ENCODE results near the gene ATP10A. TPM values are rescaled to one million over a fixed set of nuclear protein-coding genes. Genes with fewer than 3 reads are reported as not detected.
A peak's percentile ranks its signal among the peaks of the same experiment; 100 is the strongest.

ATP10A gene
- total RNA-seq, 1 experiment from 2014 or later, result not detected

DNA sequence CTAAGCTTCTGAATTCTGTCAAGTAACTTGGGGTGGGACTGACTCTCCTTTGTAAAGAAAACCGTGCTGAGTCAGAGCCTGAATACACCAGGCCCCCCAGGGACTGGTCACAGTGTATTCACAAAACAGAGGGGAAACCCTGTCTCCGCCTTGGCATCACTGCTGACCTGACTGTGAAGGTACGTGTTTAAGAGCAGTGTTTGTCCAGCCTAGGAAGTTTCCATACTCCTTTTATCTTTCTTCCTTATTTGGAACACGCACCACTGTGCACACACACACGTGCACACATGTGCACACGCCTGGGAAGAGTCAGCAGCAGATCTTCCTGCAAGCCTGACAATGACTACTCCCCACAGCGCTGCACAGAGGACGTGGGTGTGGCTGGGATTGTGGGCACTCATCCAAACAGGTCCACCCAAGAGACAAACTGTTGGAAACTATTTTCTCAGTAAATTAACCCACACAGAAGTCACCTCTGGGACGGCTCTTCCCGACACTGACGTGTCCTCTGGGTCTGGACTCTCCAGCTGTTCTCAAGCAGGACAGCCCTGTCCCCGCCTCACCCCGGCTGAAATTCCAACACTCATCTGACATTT is 87.7 kb downstream of the ATP10A start:
- peak in 1 of 2 experiments; percentile 12 for DNase-seq
- Histone ChIP-seq H3K27me3 (replicated peaks; ENCODE audit: control insufficient read depth, insufficient read depth, low read length) (no peaks in the 10 kb centered on the region), H3K36me3 (ENCODE audit: control insufficient read depth, insufficient read depth, low read length) (no peaks in the 10 kb centered on the region), H3K9me3 (no peaks in the 10 kb centered on the region), H3K4me3 (ENCODE audit: low read depth, low read length) (no peak overlapping the region), H3K4me1 (0 out of 2 replicates have a peak, but pooled peaks cover 5% of the 10 kb centered on the region)
- no peak overlapping the region for H3K27ac Mint-ChIP-seq (ENCODE audit: unreplicated experiment)
- intact Hi-C loops (cut with micrococcal nuclease; ENCODE audit: unreplicated experiment), result no loop called here
- H3K27me3 Mint-ChIP-seq (ENCODE audit: insufficient read depth, unreplicated experiment), result no peaks in the 10 kb centered on the region
- ChIA-PET POLR2A (no interaction called here), CTCF (no interaction called here)
- H3K36me3 Mint-ChIP-seq (ENCODE audit: insufficient read depth, unreplicated experiment), result no peaks in the 10 kb centered on the region
- H3K9me3 Mint-ChIP-seq (ENCODE audit: unreplicated experiment), result no peaks in the 10 kb centered on the region
- peaks cover 14% of the 10 kb centered on the region for H3K4me1 Mint-ChIP-seq (ENCODE audit: low read depth, unreplicated experiment)
- no TSS peak for BruUV-seq (replicated peaks)
- TF ChIP-seq, protein P1, sequence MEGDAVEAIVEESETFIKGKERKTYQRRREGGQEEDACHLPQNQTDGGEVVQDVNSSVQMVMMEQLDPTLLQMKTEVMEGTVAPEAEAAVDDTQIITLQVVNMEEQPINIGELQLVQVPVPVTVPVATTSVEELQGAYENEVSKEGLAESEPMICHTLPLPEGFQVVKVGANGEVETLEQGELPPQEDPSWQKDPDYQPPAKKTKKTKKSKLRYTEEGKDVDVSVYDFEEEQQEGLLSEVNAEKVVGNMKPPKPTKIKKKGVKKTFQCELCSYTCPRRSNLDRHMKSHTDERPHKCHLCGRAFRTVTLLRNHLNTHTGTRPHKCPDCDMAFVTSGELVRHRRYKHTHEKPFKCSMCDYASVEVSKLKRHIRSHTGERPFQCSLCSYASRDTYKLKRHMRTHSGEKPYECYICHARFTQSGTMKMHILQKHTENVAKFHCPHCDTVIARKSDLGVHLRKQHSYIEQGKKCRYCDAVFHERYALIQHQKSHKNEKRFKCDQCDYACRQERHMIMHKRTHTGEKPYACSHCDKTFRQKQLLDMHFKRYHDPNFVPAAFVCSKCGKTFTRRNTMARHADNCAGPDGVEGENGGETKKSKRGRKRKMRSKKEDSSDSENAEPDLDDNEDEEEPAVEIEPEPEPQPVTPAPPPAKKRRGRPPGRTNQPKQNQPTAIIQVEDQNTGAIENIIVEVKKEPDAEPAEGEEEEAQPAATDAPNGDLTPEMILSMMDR (IDR thresholded peaks at IDR 0.05; ENCODE audit: insufficient read depth in 1 of 2, low read depth in 1 of 2, low read length in 1 of 2, severe bottlenecking in 1 of 2, unreplicated experiment in 1 of 2), result no peak
- H3K4me3 Mint-ChIP-seq (ENCODE audit: unreplicated experiment), result no peak overlapping the region

DNA sequence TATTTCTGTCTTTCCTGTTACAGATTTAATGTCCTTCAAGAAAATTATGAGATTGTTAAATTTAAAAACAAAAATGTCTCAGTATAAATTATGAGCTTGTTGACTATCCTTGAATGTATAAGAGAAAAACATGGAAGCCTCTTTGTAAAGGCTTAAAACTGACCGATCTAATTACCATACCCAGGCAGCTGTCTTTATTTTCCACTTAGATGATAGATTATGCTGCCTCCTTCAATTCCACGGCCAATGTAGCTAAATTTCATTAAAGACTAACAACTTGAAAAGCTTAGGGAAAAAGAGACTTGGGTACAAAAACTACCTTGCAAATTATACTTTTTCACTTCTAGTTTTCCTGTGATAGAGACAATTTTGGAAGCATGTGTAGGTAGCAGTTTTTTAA is 88.3 kb downstream of the ATP10A start:
- peaks cover 14% of the 10 kb centered on the region for H3K4me1 Mint-ChIP-seq (ENCODE audit: low read depth, unreplicated experiment)
- H3K9me3 Mint-ChIP-seq (ENCODE audit: unreplicated experiment), result no peaks in the 10 kb centered on the region
- Histone ChIP-seq H3K36me3 (ENCODE audit: control insufficient read depth, insufficient read depth, low read length) (no peaks in the 10 kb centered on the region), H3K4me1 (0 out of 2 replicates have a peak, but pooled peaks cover 5% of the 10 kb centered on the region), H3K9me3 (no peaks in the 10 kb centered on the region), H3K27me3 (replicated peaks; ENCODE audit: control insufficient read depth, insufficient read depth, low read length) (no peaks in the 10 kb centered on the region), H3K4me3 (ENCODE audit: low read depth, low read length) (no peak overlapping the region)
- POLR2A ChIA-PET, result no interaction called here
- H3K4me3 Mint-ChIP-seq (ENCODE audit: unreplicated experiment), result no peak overlapping the region
- BruUV-seq (replicated peaks), result no TSS peak
- H3K36me3 Mint-ChIP-seq (ENCODE audit: insufficient read depth, unreplicated experiment), result no peaks in the 10 kb centered on the region
- TF ChIP-seq, protein P1 (IDR thresholded peaks at IDR 0.05; ENCODE audit: insufficient read depth in 1 of 2, low read depth in 1 of 2, low read length in 1 of 2, severe bottlenecking in 1 of 2, unreplicated experiment in 1 of 2), result no peak
- H3K27ac Mint-ChIP-seq (ENCODE audit: unreplicated experiment), result no peak overlapping the region
- intact Hi-C loops (cut with micrococcal nuclease; ENCODE audit: unreplicated experiment), result no loop called here
- H3K27me3 Mint-ChIP-seq (ENCODE audit: insufficient read depth, unreplicated experiment), result no peaks in the 10 kb centered on the region
- CTCF ChIA-PET, result no interaction called here
- DNase-seq, result no peak

DNA sequence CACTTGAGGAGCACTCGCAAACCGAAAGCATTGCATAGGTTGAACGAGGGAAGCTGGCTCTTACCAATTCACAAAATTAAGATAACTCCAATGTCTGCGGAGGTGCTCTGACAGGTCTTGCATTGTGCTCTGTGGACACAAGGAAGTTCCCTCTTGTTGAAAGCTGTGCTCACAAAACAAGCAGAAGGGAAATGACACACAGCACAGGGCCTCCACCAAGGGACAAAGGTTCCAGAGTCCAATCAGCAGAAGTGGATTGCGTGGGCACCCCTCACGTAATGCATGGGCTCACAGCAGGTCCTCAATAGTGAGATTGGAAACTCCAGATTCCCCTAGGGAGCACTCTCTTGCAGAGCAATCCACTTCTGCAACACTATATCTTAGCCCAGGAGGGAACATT is 89.9 kb downstream of the ATP10A start:
- Mint-ChIP-seq H3K36me3 (ENCODE audit: insufficient read depth, unreplicated experiment) (no peaks in the 10 kb centered on the region), H3K27me3 (ENCODE audit: insufficient read depth, unreplicated experiment) (no peaks in the 10 kb centered on the region), H3K4me1 (ENCODE audit: low read depth, unreplicated experiment) (peaks cover 14% of the 10 kb centered on the region), H3K4me3 (ENCODE audit: unreplicated experiment) (no peak overlapping the region), H3K9me3 (ENCODE audit: unreplicated experiment) (no peaks in the 10 kb centered on the region), H3K27ac (ENCODE audit: unreplicated experiment) (no peak overlapping the region)
- ChIA-PET POLR2A (no interaction called here), CTCF (no interaction called here)
- H3K27me3 ChIP-seq (replicated peaks; ENCODE audit: control insufficient read depth, insufficient read depth, low read length), result no peaks in the 10 kb centered on the region
- peak in 1 of 2 experiments; percentile 30 for DNase-seq
- no peaks in the 10 kb centered on the region for H3K36me3 ChIP-seq (ENCODE audit: control insufficient read depth, insufficient read depth, low read length)
- H3K4me3 ChIP-seq (ENCODE audit: low read depth, low read length), result no peak overlapping the region
- H3K4me1 ChIP-seq, result 0 out of 2 replicates have a peak, but pooled peaks cover 5% of the 10 kb centered on the region
- TF ChIP-seq, protein P1 (IDR thresholded peaks at IDR 0.05; ENCODE audit: insufficient read depth in 1 of 2, low read depth in 1 of 2, low read length in 1 of 2, severe bottlenecking in 1 of 2, unreplicated experiment in 1 of 2), result no peak
- H3K9me3 ChIP-seq, result no peaks in the 10 kb centered on the region
- intact Hi-C loops (cut with micrococcal nuclease; ENCODE audit: unreplicated experiment), result no loop called here
- BruUV-seq (replicated peaks), result no TSS peak

All from Caco-2 (cell line).